Inferior parietal cortex (tissue), 1 donor: ENCODE results near the gene SUOX.
"Not testable (repeated sequence)": the region's sequence is repeated elsewhere in the genome, so short reads cannot be mapped to it uniquely, and the experiment has no call there.

Source experiments
- DNase-seq: peaks from one replicate; pipeline ENCODE4 v3.0.0-alpha.2; 2016; ENCODE audit errors: extremely low spot score

SUOX gene

DNA sequence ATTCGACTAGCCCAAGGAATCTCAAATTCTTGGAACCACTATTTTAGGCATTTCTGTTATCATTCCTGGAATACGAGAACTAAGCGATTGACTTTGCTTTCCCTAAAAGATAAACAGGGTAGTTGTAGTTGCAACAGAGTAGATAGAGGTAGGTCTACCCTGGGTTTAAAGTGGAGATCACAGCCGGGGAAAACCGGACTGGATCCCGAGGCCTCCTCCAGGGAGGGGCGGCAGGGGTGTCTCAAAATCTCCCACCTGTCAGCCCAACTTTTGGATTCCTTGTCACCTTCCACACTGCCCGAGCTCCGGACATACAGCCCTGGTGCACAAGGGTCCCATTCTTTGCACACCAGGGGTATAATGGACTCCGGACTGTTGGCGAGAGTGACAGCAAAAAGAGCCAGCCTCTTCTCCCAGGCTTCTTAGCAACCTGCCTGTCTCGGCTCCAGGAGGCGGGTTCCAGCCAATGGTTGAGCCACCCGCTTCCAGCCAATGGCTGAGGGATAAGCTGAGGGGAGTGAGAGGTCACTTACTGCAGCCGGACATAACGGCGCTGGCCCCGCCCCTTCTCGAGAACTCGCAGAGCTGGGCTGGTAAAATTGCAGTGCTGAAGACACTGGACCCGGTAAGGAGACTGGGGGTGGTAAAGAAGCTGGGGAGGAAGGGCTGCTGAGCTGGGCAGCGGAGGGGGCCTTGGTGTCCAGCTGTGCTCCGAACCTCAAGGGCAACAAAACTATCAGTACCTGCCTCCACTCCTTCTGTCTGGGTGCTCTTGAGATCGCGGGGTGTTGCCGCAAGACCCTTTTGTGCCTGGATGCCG, at the start of gene SUOX:
Gene SUOX (plus strand): TSS at position 562 of the 820 bp plus-strand sequence. CDS start 4,946 bp downstream, outside the sequence.
- DNase-seq: peak; percentile 96

DNA sequence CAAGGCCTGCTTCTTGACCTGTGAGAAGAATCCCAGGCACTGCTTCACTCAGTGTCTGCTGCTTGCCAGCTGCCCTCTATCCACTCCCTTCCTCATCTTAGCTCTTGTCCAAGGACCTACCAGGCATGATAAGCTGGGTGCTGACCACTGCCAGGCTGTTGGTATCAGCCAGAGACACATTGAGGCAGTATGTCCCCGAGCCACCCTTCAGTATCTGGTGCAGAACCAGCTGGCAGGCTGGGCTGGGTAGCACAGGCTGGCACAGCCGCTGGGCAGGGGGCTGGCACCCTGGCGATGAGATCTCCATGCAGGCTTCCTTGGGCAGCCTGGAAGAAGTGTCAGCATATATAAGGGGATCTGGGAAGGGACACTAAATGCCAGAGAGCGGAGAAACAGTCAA, 41.7 kb upstream of the SUOX start:
- DNase-seq: no peak

- no peak for DNase-seq
Observed at GRCh38 chr12:55955800-55956508, 41.1 kb upstream of the SUOX start.

DNA sequence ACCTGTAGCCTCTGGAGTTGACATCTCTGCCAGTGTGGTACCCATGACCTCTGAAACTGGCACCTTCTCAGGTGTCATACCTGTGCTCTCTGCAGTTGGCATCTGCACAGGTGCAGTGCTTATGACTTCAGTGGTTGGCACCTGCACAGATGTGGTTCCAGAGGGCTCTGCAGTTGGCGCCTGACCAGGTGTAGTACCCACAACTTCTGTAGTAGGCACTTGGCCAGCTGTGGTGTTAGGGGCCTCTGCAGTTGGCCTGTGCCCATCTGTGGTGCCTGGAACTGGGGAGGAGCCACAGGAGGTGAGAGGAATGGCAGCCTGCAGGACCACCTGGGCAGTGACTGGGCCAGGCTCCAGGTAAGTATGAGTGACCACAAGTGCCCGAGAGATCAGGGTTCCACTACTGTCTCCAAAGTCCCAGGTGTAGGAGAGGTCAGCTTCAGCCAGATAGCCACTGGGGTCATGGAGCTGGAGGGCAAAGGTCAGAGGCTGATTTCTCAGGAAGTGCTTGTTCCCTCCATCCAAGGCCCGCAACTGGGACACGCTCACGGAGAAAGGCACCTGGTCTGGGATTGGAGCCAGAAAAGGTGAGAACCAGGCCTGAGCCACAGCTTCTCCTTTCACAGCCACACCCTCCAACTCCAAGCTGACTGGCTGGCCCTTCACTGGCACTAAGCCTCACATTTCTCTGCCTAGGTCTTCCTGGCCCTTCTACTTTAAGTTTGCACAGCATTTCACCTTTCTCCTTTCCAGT, 39.8 kb upstream of the SUOX start:
- DNase-seq: no peak

- no peak for DNase-seq
Observed at GRCh38 chr12:55963760-55964159, 33.3 kb upstream of the SUOX start.

DNA sequence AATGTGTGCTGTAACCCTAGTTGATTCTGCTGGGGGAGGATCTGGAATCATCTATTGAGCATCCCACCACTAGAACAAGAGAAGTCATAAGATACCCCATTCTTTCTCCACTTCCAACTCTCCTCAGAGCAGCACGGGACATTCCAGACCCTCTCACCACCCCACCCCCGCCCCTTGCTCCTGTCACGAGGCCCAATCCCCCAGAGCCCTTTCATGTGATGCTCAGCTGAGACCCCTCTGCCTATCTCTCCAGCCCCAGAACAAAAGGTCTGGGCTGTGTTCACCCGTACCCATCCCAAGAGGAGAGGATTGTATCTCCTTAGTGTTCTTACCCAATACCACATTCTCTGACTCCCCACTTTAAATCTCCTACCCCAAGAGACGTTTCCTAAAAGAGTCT, 31.8 kb upstream of the SUOX start:
- DNase-seq: no peak

DNA sequence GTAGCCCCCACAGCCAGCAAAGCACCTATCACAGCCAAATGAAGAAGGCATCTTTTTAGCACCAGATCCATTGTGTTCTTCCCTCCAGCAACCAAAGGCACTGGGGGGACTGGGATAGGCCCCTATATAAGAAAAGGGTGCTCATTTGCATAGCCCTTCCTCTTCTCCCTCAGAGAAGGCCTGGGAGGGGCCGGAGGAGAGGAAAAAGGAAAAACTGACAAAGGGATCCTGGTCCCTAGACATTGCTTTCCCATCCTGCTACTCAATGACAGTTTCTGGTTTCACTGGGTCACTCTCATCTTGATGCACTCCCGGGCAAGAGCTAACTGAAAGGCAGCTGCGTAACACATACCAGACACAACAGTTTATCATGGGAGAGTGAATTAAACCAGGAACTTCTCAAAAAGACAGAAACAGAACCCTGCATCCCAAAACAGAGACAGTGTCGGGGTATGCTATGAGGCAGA, 31.1 kb upstream of the SUOX start, which contains the start of gene PMEL:
Gene PMEL (minus strand): TSS at position 102 of the 467 bp plus-strand sequence. CDS start 31 bp downstream, at position 71.
- no peak for DNase-seq

DNA sequence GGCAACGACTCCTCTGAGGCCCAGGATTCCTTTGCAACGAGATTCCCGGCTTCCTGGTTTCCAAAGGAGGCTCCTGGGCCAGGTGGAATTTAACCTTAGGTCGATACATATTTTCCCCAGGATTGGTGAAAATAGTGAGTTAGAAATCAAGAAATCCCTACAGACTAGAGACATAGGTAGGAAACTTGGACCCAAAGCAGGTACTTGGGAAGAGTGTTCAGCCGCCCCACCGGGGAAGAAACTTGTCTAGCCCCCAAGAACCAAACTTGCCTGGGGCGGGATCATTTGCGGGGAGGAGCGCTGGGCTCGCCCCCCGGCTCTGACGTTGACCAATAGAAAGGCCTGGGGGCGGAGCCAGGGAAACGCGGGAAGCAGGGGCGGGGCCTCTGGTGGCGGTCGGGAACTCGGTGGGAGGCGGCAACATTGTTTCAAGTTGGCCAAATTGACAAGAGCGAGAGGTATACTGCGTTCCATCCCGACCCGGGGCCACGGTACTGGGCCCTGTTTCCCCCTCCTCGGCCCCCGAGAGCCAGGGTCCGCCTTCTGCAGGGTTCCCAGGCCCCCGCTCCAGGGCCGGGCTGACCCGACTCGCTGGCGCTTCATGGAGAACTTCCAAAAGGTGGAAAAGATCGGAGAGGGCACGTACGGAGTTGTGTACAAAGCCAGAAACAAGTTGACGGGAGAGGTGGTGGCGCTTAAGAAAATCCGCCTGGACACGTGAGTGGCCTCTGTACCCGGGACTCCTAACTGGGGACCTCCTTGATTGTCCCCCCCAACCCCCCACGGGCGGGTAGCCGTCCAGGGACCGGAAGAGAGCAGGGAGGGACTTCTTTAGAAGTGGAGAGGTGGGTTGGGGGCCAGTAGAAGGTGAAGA, 30.4 kb upstream of the SUOX start, which contains the start of gene CDK2:
Gene CDK2 (plus strand): TSS at position 423 of the 874 bp plus-strand sequence. CDS start 179 bp downstream, at position 602.
- DNase-seq: peak; percentile 85

DNA sequence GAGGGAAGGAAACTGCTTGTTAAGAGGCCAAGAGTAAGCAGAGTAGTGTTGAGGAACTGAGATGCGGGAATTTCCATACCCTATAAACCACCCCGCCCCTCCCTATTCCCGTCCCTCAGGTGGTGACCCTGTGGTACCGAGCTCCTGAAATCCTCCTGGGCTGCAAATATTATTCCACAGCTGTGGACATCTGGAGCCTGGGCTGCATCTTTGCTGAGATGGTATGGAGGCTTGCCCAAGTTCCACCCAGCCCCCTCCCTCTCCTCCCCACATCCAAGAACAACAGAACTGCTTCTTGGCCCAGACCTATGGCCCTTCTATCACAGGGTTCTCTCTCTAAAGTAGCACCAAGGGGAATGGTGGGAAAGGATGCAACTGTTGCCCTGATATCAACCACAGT, 27.7 kb upstream of the SUOX start:
- no peak for DNase-seq

DNA sequence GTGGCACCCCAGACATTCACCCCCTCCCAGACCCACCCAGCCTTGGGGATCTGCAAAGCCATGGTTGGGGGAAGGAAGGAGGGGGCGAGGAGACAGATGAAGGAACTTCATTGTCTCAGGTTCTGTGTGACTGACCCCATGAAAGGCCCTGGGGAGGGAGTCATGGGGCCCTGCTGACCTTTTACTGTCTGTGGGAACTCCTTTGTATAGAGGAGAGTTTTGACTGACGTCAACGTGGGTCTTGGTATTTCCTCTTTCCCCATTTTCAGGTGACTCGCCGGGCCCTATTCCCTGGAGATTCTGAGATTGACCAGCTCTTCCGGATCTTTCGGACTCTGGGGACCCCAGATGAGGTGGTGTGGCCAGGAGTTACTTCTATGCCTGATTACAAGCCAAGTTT, 26.3 kb upstream of the SUOX start:
- DNase-seq: no peak

- no peak for DNase-seq
Observed at GRCh38 chr12:55972042-55972441, 25.0 kb upstream of the SUOX start.

GRCh38 chr12:55972456-55972855, 24.6 kb upstream of the SUOX start:
- no peak for DNase-seq

DNA sequence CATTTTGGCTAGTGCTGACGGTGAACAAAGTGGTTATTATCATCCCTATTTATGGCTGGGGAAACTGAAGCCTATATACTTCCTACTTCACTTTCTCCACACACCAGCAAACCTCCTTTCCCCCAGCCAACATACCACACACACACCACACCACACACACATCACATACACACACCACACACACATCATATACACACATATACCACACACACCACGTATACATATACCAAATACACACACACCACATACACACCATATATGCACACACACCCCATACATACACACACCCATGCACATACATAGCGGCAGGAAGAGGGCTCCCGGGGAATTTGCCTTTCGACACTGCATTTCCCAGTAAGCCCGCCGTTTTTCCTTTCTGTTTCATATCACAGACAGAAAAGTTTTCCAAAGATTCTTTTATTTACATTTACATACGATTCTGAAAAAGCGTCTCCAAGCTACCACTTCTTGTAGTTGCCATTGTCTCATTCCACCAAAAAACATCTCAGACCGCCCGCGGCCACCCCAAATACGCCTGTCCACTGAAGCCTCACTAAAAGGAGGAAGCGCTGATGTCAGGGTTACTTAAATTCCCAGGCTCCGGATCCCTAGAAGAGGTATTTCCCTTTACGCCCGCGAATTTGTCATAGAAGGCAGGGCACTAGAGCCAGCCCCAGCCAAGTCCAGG, 24.0 kb upstream of the SUOX start:
- no peak for DNase-seq

DNA sequence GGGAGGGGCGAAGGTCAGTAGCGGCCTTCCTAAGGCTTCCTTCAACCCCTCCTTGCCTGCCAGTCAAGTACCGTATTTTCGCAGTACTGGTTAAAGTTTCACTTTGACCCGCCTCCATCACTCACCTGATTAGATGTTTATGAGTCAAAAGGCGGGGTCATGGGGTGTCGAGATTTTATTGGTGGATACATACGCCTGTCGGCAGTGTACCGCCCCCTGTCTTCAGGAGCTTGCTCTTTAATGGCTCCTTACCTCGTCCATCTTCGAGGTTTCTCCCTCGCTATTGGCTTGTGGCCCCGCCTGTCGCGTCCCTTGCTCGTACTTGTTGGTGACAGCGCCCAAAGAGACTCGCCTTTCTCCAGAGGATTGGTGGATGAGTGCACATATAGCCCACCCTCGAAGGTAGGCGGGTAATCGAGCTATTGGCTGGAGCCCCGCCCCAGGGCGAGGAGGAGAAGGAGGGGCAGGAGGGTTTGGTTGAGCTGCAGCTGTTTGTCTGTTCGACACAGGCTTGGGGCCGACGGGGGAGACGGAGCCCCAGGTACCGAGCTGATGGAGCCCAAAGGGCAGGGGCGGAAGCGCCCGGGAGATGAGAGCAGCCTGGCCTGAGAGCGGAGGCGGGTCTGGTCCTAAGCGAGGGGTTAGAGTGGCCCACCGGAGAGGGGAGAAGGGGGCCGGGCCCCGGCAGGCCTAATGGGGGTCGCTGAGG, 23.3 kb upstream of the SUOX start, which contains the start of gene RAB5B:
Gene RAB5B (plus strand): TSS at position 480 of the 709 bp plus-strand sequence. CDS start 12,883 bp downstream, outside the sequence.
- peak; percentile 100 for DNase-seq

DNA sequence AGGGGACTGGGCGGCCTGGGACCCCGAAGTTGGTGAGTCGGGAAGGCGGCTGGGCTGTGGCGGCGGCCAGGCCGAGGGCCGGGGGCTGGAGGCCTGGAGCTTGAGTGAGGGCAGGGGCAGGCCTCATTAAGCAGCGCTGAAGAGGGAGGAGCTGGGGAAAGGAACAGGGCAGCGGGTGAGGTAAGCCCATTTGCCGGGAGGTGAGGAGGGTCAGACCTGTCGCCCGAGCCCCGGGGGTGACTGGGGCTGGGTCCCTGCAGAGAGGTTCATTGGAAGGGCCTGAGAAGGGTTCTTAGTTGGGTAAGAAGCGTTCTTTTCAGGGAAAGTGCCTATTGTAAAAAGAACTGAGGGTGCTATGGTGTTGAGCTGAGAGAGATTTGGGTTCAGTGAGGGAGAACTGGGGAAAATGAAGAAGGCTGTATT, 22.8 kb upstream of the SUOX start:
- DNase-seq: no peak

DNA sequence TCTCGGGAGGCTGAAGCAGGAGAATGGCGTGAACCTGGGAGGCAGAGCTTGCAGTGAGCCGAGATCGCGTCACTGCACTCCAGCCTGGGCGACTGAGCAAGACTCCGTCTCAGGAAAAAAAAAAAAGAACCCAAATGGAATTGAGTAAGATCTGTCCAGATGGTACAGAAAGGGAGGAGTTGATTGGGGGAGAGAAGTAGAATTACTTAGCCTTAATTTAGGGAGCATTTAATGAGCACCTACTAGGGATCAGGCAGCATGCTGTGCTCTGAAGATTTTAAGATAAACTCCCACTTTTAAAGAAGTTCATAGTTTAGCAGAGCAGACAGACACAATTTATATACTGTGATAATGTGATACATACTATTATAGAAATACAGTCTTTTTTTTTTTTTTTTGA, 18.7 kb upstream of the SUOX start:
- DNase-seq: no peak

- no peak for DNase-seq
Observed at GRCh38 chr12:55979069-55979468, 18.0 kb upstream of the SUOX start.

DNA sequence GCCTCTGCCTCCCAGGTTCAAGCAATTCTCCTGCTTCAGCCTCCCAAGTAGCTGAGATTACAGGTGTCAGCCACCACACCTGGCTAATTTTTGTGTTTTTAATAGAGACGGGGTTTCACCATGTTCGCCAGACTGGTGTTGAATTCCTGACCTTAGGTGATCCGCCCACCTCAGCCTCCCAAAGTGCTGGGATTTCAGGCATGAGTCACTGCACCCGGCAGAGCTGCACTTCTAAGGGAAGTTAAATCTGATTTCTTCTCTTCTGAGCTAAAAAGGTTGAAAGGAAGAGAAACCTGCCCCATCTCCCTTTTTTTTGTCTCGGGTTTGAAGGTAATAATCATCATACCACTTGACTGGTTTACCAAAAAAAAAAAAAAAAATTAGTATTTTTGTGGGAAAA, 15.2 kb upstream of the SUOX start:
- not testable (repeated sequence) for DNase-seq

- no peak for DNase-seq
Observed at GRCh38 chr12:55982319-55982936, 14.6 kb upstream of the SUOX start.
